ENCODE results near the gene TOP3A. TPM values are rescaled to one million over a fixed set of nuclear protein-coding genes. Genes with fewer than 3 reads are reported as not detected.

The TOP3A gene
- polyA plus RNA-seq, 1 experiment, result 13.0 TPM

GRCh38 chr17:18237461-18237860 lies 77.3 kb downstream of the TOP3A start:
- no peaks in the 10 kb centered on the region for H3K27me3 ChIP-seq (ENCODE audit: control insufficient read depth, insufficient read depth, low read length)
- no peak for DNase-seq (ENCODE audit: low read depth)
- peaks cover 43% of the 10 kb centered on the region for H3K36me3 ChIP-seq (ENCODE audit: control insufficient read depth, insufficient read depth, low read length)
- no peak overlapping the region for H3K4me3 ChIP-seq (ENCODE audit: low read depth, low read length)
- POLR2A ChIA-PET, result no interaction called here
- TF ChIP-seq CTCF (IDR thresholded peaks at IDR 0.05; ENCODE audit: insufficient read depth, low read depth, low read length), result no peak
- CTCF ChIA-PET, result interaction anchor here (1.3 to 1.9 kb wide), 2 partner anchors 10 to 20 kb away, joined by 3 to 5 read pairs; no protein-coding TSS in a partner anchor

- POLR2A ChIA-PET, result no interaction called here
- no peak for TF ChIP-seq CTCF (IDR thresholded peaks at IDR 0.05; ENCODE audit: insufficient read depth, low read depth, low read length)
- Histone ChIP-seq H3K4me3 (ENCODE audit: low read depth, low read length) (no peak overlapping the region), H3K27me3 (ENCODE audit: control insufficient read depth, insufficient read depth, low read length) (no peaks in the 10 kb centered on the region), H3K36me3 (ENCODE audit: control insufficient read depth, insufficient read depth, low read length) (peaks cover 40% of the 10 kb centered on the region)
- DNase-seq (ENCODE audit: low read depth), result no peak
- CTCF ChIA-PET, result interaction anchor here (1.0 kb wide), 1 partner anchor 12 kb away, joined by 4 read pairs; no protein-coding TSS in a partner anchor
Observed at GRCh38 chr17:18236494-18236893, 78.3 kb downstream of the TOP3A start.

GRCh38 chr17:18235743-18236256 lies 79.0 kb downstream of the TOP3A start:
- CTCF ChIA-PET, result interaction anchor here (1.0 to 1.1 kb wide), 2 partner anchors 13 to 32 kb away, joined by 3 to 4 read pairs; no protein-coding TSS in a partner anchor
- H3K4me3 ChIP-seq (ENCODE audit: low read depth, low read length), result no peak overlapping the region
- H3K36me3 ChIP-seq (ENCODE audit: control insufficient read depth, insufficient read depth, low read length), result peaks cover 35% of the 10 kb centered on the region
- no peak for TF ChIP-seq CTCF (IDR thresholded peaks at IDR 0.05; ENCODE audit: insufficient read depth, low read depth, low read length)
- POLR2A ChIA-PET, result no interaction called here
- no peak for DNase-seq (ENCODE audit: low read depth)
- no peaks in the 10 kb centered on the region for H3K27me3 ChIP-seq (ENCODE audit: control insufficient read depth, insufficient read depth, low read length)

GRCh38 chr17:18234853-18235380 lies 79.9 kb downstream of the TOP3A start:
- no peak overlapping the region for H3K4me3 ChIP-seq (ENCODE audit: low read depth, low read length)
- no peaks in the 10 kb centered on the region for H3K27me3 ChIP-seq (ENCODE audit: control insufficient read depth, insufficient read depth, low read length)
- H3K36me3 ChIP-seq (ENCODE audit: control insufficient read depth, insufficient read depth, low read length), result peaks cover 29% of the 10 kb centered on the region
- TF ChIP-seq CTCF (IDR thresholded peaks at IDR 0.05; ENCODE audit: insufficient read depth, low read depth, low read length), result no peak
- DNase-seq (ENCODE audit: low read depth), result no peak
- ChIA-PET POLR2A (no interaction called here), CTCF (interaction anchor here (1.1 kb wide), 1 partner anchor 33 kb away, joined by 3 read pairs; no protein-coding TSS in a partner anchor)

- no peak for TF ChIP-seq CTCF (IDR thresholded peaks at IDR 0.05; ENCODE audit: insufficient read depth, low read depth, low read length)
- no peak for DNase-seq (ENCODE audit: low read depth)
- ChIA-PET POLR2A (no interaction called here), CTCF (interaction anchor here (4.3 kb wide), 1 partner anchor 14 kb away, joined by 20 read pairs; no protein-coding TSS in a partner anchor)
- no peak overlapping the region for H3K4me3 ChIP-seq (ENCODE audit: low read depth, low read length)
- peaks cover 28% of the 10 kb centered on the region for H3K36me3 ChIP-seq (ENCODE audit: control insufficient read depth, insufficient read depth, low read length)
- no peaks in the 10 kb centered on the region for H3K27me3 ChIP-seq (ENCODE audit: control insufficient read depth, insufficient read depth, low read length)
Observed at GRCh38 chr17:18233803-18234518, 80.8 kb downstream of the TOP3A start.
